K562 (cell line): ENCODE data around the gene DENND4C. TPM values are rescaled to one million over a fixed set of nuclear protein-coding genes. Genes with fewer than 3 reads are reported as not detected.

Source experiments
- BRD9 ChIP-seq: fragments of 450-650 bp; IDR thresholded peaks from 2 replicates; pipeline ENCODE4 v1.6.1; 2018; ENCODE audit warnings: low read depth; ENCODE audit not compliant: partially characterized antibody
- CCAR2 ChIP-seq: fragments of 200-400 bp; formaldehyde crosslinking; IDR thresholded peaks from 2 replicates; pipeline ENCODE4 v1.6.1; 2017; ENCODE audit warnings: mild to moderate bottlenecking, low read depth, low read length
- E2F1 ChIP-seq: sonication (generic); formaldehyde crosslinking; IDR thresholded peaks from 2 replicates; pipeline ENCODE4 v1.8.1; 2023; ENCODE audit warnings: mild to moderate bottlenecking, missing genetic modification reagents, moderate library complexity
- ETV5 ChIP-seq: sonication (generic); formaldehyde crosslinking; IDR thresholded peaks from 2 replicates; pipeline ENCODE4 v1.4.0; 2020; ENCODE audit warnings: low read depth, mild to moderate bottlenecking, missing genetic modification reagents
- FOXA1 ChIP-seq: fragments of 450-650 bp; IDR thresholded peaks from 2 replicates; pipeline ENCODE4 v1.6.1; 2016; ENCODE audit warnings: mild to moderate bottlenecking, borderline replicate concordance
- GMEB1 ChIP-seq: fragments of 250-450 bp; sonication (Bioruptor Pico); IDR thresholded peaks from 2 replicates; pipeline ENCODE4 v1.4.0; 2020; ENCODE audit warnings: mild to moderate bottlenecking
- HDAC8 ChIP-seq: fragments of 450-650 bp; IDR thresholded peaks from 2 replicates; pipeline ENCODE4 v1.6.1; 2016; ENCODE audit warnings: mild to moderate bottlenecking, missing genetic modification characterization, moderate library complexity, missing compliant biosample characterization
- MLX ChIP-seq, 2 experiments: fragments of 450-650 bp in 1 of 2; sonication (generic) in 1 of 2; formaldehyde crosslinking; conservative IDR thresholded peaks; 2 replicates each; pipeline versions ENCODE4 v1.4.0 to v1.8.1; 2020 to 2022; ENCODE audit warnings: mild to moderate bottlenecking in 1 of 2, missing genetic modification reagents in 1 of 2
- NFE2 ChIP-seq: IDR thresholded peaks from 2 replicates; pipeline ENCODE4 v1.6.1; 2014; ENCODE audit warnings: antibody characterized with exemption, low read depth
- PBX2 ChIP-seq, 2 experiments: IDR thresholded peaks in 1 of 2; conservative IDR thresholded peaks in 1 of 2; 2 replicates each; pipeline ENCODE4 v1.6.1; 2016; ENCODE audit warnings: low read depth in 2 of 2, mild to moderate bottlenecking in 1 of 2, missing compliant biosample characterization in 1 of 2, missing genetic modification characterization in 1 of 2, moderate library complexity in 1 of 2
- PCBP1 ChIP-seq: fragments of 200-400 bp; formaldehyde crosslinking; IDR thresholded peaks from 2 replicates; pipeline ENCODE4 v1.6.1; 2018; ENCODE audit warnings: mild to moderate bottlenecking, low read depth, low read length; ENCODE audit not compliant: poor library complexity, severe bottlenecking
- PRPF4 ChIP-seq: fragments of 200-400 bp; formaldehyde crosslinking; IDR thresholded peaks from one replicate; pipeline ENCODE4 v1.6.1; 2017; ENCODE audit warnings: low read length, low read depth, mild to moderate bottlenecking; ENCODE audit not compliant: insufficient read depth, poor library complexity, severe bottlenecking
- PTBP1 ChIP-seq: fragments of 200-400 bp; formaldehyde crosslinking; IDR thresholded peaks from 2 replicates; pipeline ENCODE4 v1.6.1; 2017; ENCODE audit warnings: low read depth, low read length
- SMARCB1 ChIP-seq: IDR thresholded peaks from 2 replicates; pipeline ENCODE4 v1.6.1; 2011; ENCODE audit warnings: improper control_type of control experiment, low read depth; ENCODE audit not compliant: insufficient read length
- SMC3 ChIP-seq: conservative IDR thresholded peaks from 2 replicates; pipeline ENCODE4 v1.6.1; 2011; ENCODE audit warnings: low read depth, low read length, improper control_type of control experiment; ENCODE audit not compliant: insufficient read depth
- TAF15 ChIP-seq: fragments of 200-400 bp; formaldehyde crosslinking; IDR thresholded peaks from 2 replicates; pipeline ENCODE4 v1.6.1; 2017; ENCODE audit warnings: mild to moderate bottlenecking, low read depth, low read length, moderate library complexity
- TAF7 ChIP-seq: fragments of 450-650 bp; IDR thresholded peaks from 2 replicates; pipeline ENCODE4 v1.6.1; 2016; ENCODE audit warnings: missing genetic modification characterization, missing compliant biosample characterization
- U2AF2 ChIP-seq: fragments of 200-400 bp; formaldehyde crosslinking; optimal IDR thresholded peaks from 2 replicates; pipeline ENCODE3; 2017; ENCODE audit warnings: low read depth, mild to moderate bottlenecking, low read length
- ZBTB17 ChIP-seq: fragments of 450-650 bp; formaldehyde crosslinking; IDR thresholded peaks from 2 replicates; pipeline ENCODE4 v1.4.0; 2020; ENCODE audit warnings: mild to moderate bottlenecking
- ZNF197 ChIP-seq: fragments of 200-800 bp; sonication (Bioruptor generic); IDR thresholded peaks from 2 replicates; pipeline ENCODE4 v1.6.1; 2016; ENCODE audit warnings: low read depth, missing genetic modification characterization, missing compliant biosample characterization
- ZNF436 ChIP-seq: fragments of 250-450, 450-650 bp; sonication (Bioruptor Pico); formaldehyde crosslinking; IDR thresholded peaks from 2 replicates; pipeline ENCODE4 v1.7.0; 2020; ENCODE audit warnings: mild to moderate bottlenecking
- ZNF778 ChIP-seq: fragments of 450-650 bp; formaldehyde crosslinking; IDR thresholded peaks from 2 replicates; pipeline ENCODE4 v1.4.0; 2020; ENCODE audit warnings: mild to moderate bottlenecking, moderate library complexity
- polyA plus RNA-seq, 8 experiments: library from polyadenylated mRNA; depleted of rRNA in 4 of 8; stranded (reverse) in 5 of 8; unstranded in 3 of 8; fragments of >200 nt; fragmentation: Nextera tagmentation in 2 of 8; fragmentation: Illumina TruSeq in 1 of 8; extraction: Ambion mirVana in 2 of 8; extraction: Trizol in 1 of 8; gene quantifications; 2 replicates each; pipeline versions ENCODE4 v1.2.1 to v1.2.3, GENCODE V29; 2011 to 2014; ENCODE audit warnings: inconsistent platforms in 1 of 8, missing spikeins in 1 of 8
- total RNA-seq, 7 experiments: library from RNA; depleted of rRNA in 6 of 7; stranded (reverse); fragments of >200 nt in 6 of 7; fragmentation: Illumina TruSeq in 2 of 7; extraction: Trizol in 2 of 7; gene quantifications; 2 replicates each; pipeline versions ENCODE4 v1.2.1 to v1.2.3, GENCODE V29; 2011 to 2021; ENCODE audit warnings: low replicate concordance in 1 of 7

DENND4C gene
- total and polyA plus RNA-seq, 9 of the 15 experiments (the other 6 are each of a cell fraction or from before 2014, with no cell fraction given) = 4.8 to 31.8 (median 13.9) TPM

GRCh38 chr9:19408693-19409400, 178.4 kb downstream of the DENND4C start, which contains the start of gene ACER2 (continued):
- TF ChIP-seq GMEB1 (no peak), TAF7 (tag) (no peak), CCAR2 (no peak), ZNF778 (CRISPR knock-in tag) (no peak), HDAC8 (no peak), SMARCB1 (no peak), ZNF436 (CRISPR knock-in tag) (no peak), U2AF2 (no peak), TAF15 (no peak), BRD9 (no peak), PCBP1 (no peak), ZNF197 (CRISPR knock-in tag) (no peak), ZBTB17 (CRISPR knock-in tag) (no peak), E2F1 (CRISPR knock-in tag) (no peak), NFE2 (no peak), SMC3 (no peak), PBX2 (CRISPR knock-in tag; IDR thresholded peaks at IDR 0.05; ENCODE audit: low read depth) (no peak), PBX2 (tag; conservative IDR thresholded peaks at IDR 0.05; ENCODE audit: low read depth) (no peak), FOXA1 (no peak), PRPF4 (no peak), MLX (CRISPR knock-in tag; conservative IDR thresholded peaks at IDR 0.05) (no peak), ETV5 (CRISPR knock-in tag) (no peak), PTBP1 (no peak)
